ENCODE measurements around the gene C9orf152. TPM values are rescaled to one million over a fixed set of nuclear protein-coding genes. Genes with fewer than 3 reads are reported as not detected.

The C9orf152 gene
- total RNA-seq, 1 donor from 2014 or later, result not detected

- peaks cover 9% of the 10 kb centered on the region for H3K4me1 Mint-ChIP-seq (ENCODE audit: unreplicated experiment)
Observed at GRCh38 chr9:110188991-110189390, 19.0 kb downstream of the C9orf152 start.

GRCh38 chr9:110188101-110188500, 19.9 kb downstream of the C9orf152 start:
- Mint-ChIP-seq H3K36me3 (ENCODE audit: unreplicated experiment) (no peaks in the 10 kb centered on the region), H3K4me3 (ENCODE audit: unreplicated experiment) (no peak overlapping the region), H3K27me3 (ENCODE audit: unreplicated experiment) (peaks cover 3% of the 10 kb centered on the region), H3K9me3 (ENCODE audit: unreplicated experiment) (no peaks in the 10 kb centered on the region), H3K4me1 (ENCODE audit: unreplicated experiment) (peaks cover 9% of the 10 kb centered on the region), H3K27ac (ENCODE audit: unreplicated experiment) (no peak overlapping the region)
- DNase-seq (ENCODE audit: extremely low spot score, unreplicated experiment), result no peak
- no peak for TF ChIP-seq CTCF (IDR thresholded peaks at IDR 0.05)

More at GRCh38 chr9:110188991-110189390, 19.0 kb downstream of the C9orf152 start:
- Mint-ChIP-seq H3K36me3 (ENCODE audit: unreplicated experiment) (no peaks in the 10 kb centered on the region), H3K4me3 (ENCODE audit: unreplicated experiment) (no peak overlapping the region), H3K27me3 (ENCODE audit: unreplicated experiment) (peaks cover 3% of the 10 kb centered on the region), H3K27ac (ENCODE audit: unreplicated experiment) (no peak overlapping the region), H3K9me3 (ENCODE audit: unreplicated experiment) (no peaks in the 10 kb centered on the region)
- no peak for DNase-seq (ENCODE audit: extremely low spot score, unreplicated experiment)
- TF ChIP-seq CTCF (IDR thresholded peaks at IDR 0.05), result no peak

- Mint-ChIP-seq H3K27ac (ENCODE audit: unreplicated experiment) (no peak overlapping the region), H3K36me3 (ENCODE audit: unreplicated experiment) (no peaks in the 10 kb centered on the region), H3K4me1 (ENCODE audit: unreplicated experiment) (no peaks in the 10 kb centered on the region), H3K4me3 (ENCODE audit: unreplicated experiment) (no peak overlapping the region), H3K27me3 (ENCODE audit: unreplicated experiment) (peaks cover 3% of the 10 kb centered on the region), H3K9me3 (ENCODE audit: unreplicated experiment) (no peaks in the 10 kb centered on the region)
- DNase-seq (ENCODE audit: extremely low spot score, unreplicated experiment), result no peak
- no peak for TF ChIP-seq CTCF (IDR thresholded peaks at IDR 0.05)
Observed at GRCh38 chr9:110187126-110187525, 20.8 kb downstream of the C9orf152 start.

GRCh38 chr9:110186254-110186653, 21.7 kb downstream of the C9orf152 start:
- no peaks in the 10 kb centered on the region for H3K36me3 Mint-ChIP-seq (ENCODE audit: unreplicated experiment)
- DNase-seq (ENCODE audit: extremely low spot score, unreplicated experiment), result no peak
- no peak overlapping the region for H3K4me3 Mint-ChIP-seq (ENCODE audit: unreplicated experiment)
- H3K4me1 Mint-ChIP-seq (ENCODE audit: unreplicated experiment), result no peaks in the 10 kb centered on the region
- no peak overlapping the region for H3K27ac Mint-ChIP-seq (ENCODE audit: unreplicated experiment)
- H3K27me3 Mint-ChIP-seq (ENCODE audit: unreplicated experiment), result peaks cover 3% of the 10 kb centered on the region
- no peaks in the 10 kb centered on the region for H3K9me3 Mint-ChIP-seq (ENCODE audit: unreplicated experiment)
- TF ChIP-seq CTCF (IDR thresholded peaks at IDR 0.05), result no peak

GRCh38 chr9:110185806-110186205, 22.2 kb downstream of the C9orf152 start:
- no peaks in the 10 kb centered on the region for H3K4me1 Mint-ChIP-seq (ENCODE audit: unreplicated experiment)
- no peak for TF ChIP-seq CTCF (IDR thresholded peaks at IDR 0.05)
- DNase-seq (ENCODE audit: extremely low spot score, unreplicated experiment), result no peak
- no peaks in the 10 kb centered on the region for H3K36me3 Mint-ChIP-seq (ENCODE audit: unreplicated experiment)
- no peak overlapping the region for H3K27ac Mint-ChIP-seq (ENCODE audit: unreplicated experiment)
- no peak overlapping the region for H3K4me3 Mint-ChIP-seq (ENCODE audit: unreplicated experiment)
- H3K27me3 Mint-ChIP-seq (ENCODE audit: unreplicated experiment), result peaks cover 3% of the 10 kb centered on the region
- H3K9me3 Mint-ChIP-seq (ENCODE audit: unreplicated experiment), result no peaks in the 10 kb centered on the region

Measured in osteocyte (in vitro differentiated cells).